OCI-LY3 (cell line): ENCODE measurements around the gene LMBR1.
A peak's percentile ranks its signal among the peaks of the same experiment; 100 is the strongest.

Experiments
- H2AFZ ChIP-seq: fragments of 200-600, 300-600 bp; shearing (Covaris generic); 2 replicates; pipeline ENCODE4 v1.6.0; 2014; ENCODE audit warnings: antibody characterized with exemption, low read depth, low read length
- H3K27ac ChIP-seq: fragments of 200-600, 300-600 bp; sonication (generic); 2 replicates; pipeline ENCODE4 v1.5.1; 2014; ENCODE audit warnings: mild to moderate bottlenecking, low read length, moderate library complexity, mixed read lengths
- H3K27me3 ChIP-seq: fragments of 200-600, 300-600 bp; sonication (generic); 2 replicates; pipeline ENCODE4 v1.6.1; 2014; ENCODE audit warnings: low read depth, low read length, mixed read lengths
- H3K36me3 ChIP-seq: fragments of 200-600, 300-600 bp; sonication (generic); replicated peaks from 2 replicates; pipeline ENCODE3; 2014; ENCODE audit warnings: low read depth, low read length, mixed read lengths
- H3K4me1 ChIP-seq: fragments of 300-600, 200-600 bp; sonication (generic); 2 replicates; pipeline ENCODE4 v1.6.1; 2014; ENCODE audit warnings: low read length, mixed read lengths
- H3K4me2 ChIP-seq: fragments of 200-600, 300-600 bp; sonication (generic); 2 replicates; pipeline ENCODE4 v1.6.1; 2014; ENCODE audit warnings: low read length, mixed read lengths
- H3K4me3 ChIP-seq: fragments of 300-600, 200-600 bp; sonication (generic); 2 replicates; pipeline ENCODE4 v1.5.1; 2014; ENCODE audit warnings: antibody characterized with exemption, mild to moderate bottlenecking, low read length, moderate library complexity
- H3K79me2 ChIP-seq: fragments of 300-600, 200-600 bp; shearing (Covaris generic); 2 replicates; pipeline ENCODE4 v1.6.1; 2014; ENCODE audit warnings: mild to moderate bottlenecking, low read length, mixed read lengths
- H3K9ac ChIP-seq: fragments of 300-600, 200-600 bp; shearing (Covaris generic); 2 replicates; pipeline ENCODE4 v1.6.0; 2014; ENCODE audit warnings: mild to moderate bottlenecking, low read length, moderate library complexity
- H3K9me3 ChIP-seq: fragments of 200-600, 300-600 bp; shearing (Covaris generic); 2 replicates; pipeline ENCODE4 v1.6.1; 2014; ENCODE audit warnings: low read length, mixed read lengths; ENCODE audit not compliant: insufficient read depth
- H4K20me1 ChIP-seq: fragments of 200-600, 300-600 bp; sonication (generic); 2 replicates; pipeline ENCODE4 v1.6.1; 2016; ENCODE audit warnings: low read length, mixed read lengths; ENCODE audit not compliant: insufficient read depth
- EZH2phosphoT487 ChIP-seq: fragments of 200-600 bp; shearing (Covaris generic); IDR thresholded peaks from 2 replicates; pipeline ENCODE4 v1.6.1; 2018; ENCODE audit warnings: antibody characterized with exemption, mixed run types, low read depth
- TF ChIP-seq, protein P1 (sequence below): fragments of 200-600, 300-600 bp; sonication (generic); IDR thresholded peaks from 2 replicates; pipeline ENCODE4 v1.5.1; 2014; ENCODE audit warnings: antibody characterized with exemption, low read length, low read depth

The LMBR1 gene

DNA sequence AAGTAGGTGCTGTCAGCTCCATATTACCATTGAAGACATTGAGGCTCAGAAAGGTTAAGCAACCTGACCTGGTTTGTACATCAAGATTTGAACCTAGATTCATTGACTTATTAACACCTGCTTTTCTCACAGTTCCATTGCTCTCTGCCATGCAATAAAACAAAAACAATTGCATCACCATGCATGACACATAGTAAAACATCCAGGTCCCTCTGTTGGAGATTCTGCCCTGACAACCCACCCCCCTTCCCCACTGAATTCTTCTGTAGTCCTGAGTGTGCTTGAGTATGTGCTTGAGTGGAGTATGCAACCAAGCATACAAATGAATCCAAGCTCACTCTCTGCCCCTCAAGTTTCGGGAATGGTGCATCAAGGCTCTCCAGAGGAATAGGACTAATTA lies 6.0 kb upstream of the LMBR1 start:
- Histone ChIP-seq H3K9me3 (no peaks in the 10 kb centered on the region), H3K79me2 (no peaks in the 10 kb centered on the region), H3K36me3 (no peaks in the 10 kb centered on the region), H4K20me1 (no peaks in the 10 kb centered on the region), H3K4me2 (no peak overlapping the region), H3K27me3 (no peaks in the 10 kb centered on the region), H3K9ac (no peak overlapping the region), H2AFZ (no peak overlapping the region), H3K27ac (no peak overlapping the region), H3K4me1 (peaks cover 28% of the 10 kb centered on the region), H3K4me3 (no peak overlapping the region)
- TF ChIP-seq, protein P1, sequence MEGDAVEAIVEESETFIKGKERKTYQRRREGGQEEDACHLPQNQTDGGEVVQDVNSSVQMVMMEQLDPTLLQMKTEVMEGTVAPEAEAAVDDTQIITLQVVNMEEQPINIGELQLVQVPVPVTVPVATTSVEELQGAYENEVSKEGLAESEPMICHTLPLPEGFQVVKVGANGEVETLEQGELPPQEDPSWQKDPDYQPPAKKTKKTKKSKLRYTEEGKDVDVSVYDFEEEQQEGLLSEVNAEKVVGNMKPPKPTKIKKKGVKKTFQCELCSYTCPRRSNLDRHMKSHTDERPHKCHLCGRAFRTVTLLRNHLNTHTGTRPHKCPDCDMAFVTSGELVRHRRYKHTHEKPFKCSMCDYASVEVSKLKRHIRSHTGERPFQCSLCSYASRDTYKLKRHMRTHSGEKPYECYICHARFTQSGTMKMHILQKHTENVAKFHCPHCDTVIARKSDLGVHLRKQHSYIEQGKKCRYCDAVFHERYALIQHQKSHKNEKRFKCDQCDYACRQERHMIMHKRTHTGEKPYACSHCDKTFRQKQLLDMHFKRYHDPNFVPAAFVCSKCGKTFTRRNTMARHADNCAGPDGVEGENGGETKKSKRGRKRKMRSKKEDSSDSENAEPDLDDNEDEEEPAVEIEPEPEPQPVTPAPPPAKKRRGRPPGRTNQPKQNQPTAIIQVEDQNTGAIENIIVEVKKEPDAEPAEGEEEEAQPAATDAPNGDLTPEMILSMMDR: no peak
- TF ChIP-seq EZH2phosphoT487: no peak

DNA sequence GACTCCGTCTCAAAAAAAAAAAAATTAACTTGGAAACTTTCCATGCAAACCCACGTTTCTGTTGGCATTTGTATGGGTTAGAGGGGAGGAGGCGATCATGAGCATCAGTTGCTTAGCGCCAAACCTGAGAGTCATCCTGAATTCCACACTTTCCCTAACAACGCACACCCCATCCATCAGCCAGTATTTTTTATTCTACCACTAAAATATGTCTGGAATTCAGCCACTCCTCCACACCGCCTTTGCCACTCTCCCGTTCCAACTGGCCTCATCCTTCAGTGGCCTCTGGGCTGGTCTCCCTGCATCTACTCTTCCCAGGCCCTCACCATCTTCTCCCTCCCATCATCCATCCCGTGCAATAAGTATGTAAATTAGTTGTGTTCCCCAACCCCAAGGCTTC lies 4.7 kb upstream of the LMBR1 start:
- no peaks in the 10 kb centered on the region for H3K27me3 ChIP-seq
- no peaks in the 10 kb centered on the region for H3K36me3 ChIP-seq
- H3K79me2 ChIP-seq: no peaks in the 10 kb centered on the region
- H3K9me3 ChIP-seq: no peaks in the 10 kb centered on the region
- H3K4me2 ChIP-seq: no peak overlapping the region
- H4K20me1 ChIP-seq: no peaks in the 10 kb centered on the region
- H3K4me1 ChIP-seq: peaks cover 28% of the 10 kb centered on the region
- H2AFZ ChIP-seq: no peak overlapping the region
- TF ChIP-seq, protein P1: no peak
- no peak for TF ChIP-seq EZH2phosphoT487
- H3K4me3 ChIP-seq: no peak overlapping the region
- H3K27ac ChIP-seq: no peak overlapping the region
- H3K9ac ChIP-seq: no peak overlapping the region

DNA sequence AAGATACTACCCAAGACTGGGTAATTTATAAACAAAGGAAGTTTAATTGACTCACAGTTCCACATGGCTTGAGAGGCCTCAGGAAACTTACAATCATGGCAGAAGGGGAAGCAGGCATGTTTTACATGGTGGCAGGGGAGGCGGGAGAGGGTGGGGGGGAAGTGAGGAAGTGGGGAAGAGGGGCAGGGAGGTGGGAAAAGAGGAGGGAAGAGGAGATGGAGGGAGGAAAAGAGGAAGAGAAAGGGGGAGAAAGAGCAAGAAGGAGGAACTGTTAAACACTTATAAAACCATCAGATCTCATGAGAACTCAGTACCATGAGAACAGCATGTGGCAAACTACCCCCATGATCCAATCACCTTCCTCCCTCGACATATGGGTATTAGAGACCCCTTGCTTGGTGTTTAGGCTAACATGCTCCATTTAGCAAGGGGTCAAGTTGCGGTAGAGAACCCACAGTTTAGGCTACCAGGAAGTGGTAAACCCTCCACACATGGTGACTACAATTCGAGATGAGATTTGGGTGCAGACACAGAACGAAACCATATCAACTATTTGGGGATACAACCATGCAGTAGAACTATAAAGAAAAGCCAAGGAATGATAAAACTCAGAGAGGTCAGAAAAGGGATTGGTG lies 3.5 kb upstream of the LMBR1 start:
- Histone ChIP-seq H3K36me3 (no peaks in the 10 kb centered on the region), H4K20me1 (no peaks in the 10 kb centered on the region; the same call in 1 of the 2 replicates), H2AFZ (peak overlapping the region; percentile 75), H3K27ac (no peak overlapping the region), H3K9me3 (no peaks in the 10 kb centered on the region), H3K9ac (no peak overlapping the region), H3K27me3 (no peaks in the 10 kb centered on the region), H3K4me2 (peak overlapping the region; percentile 43), H3K4me1 (peaks cover 31% of the 10 kb centered on the region), H3K79me2 (peaks cover 9% of the 10 kb centered on the region), H3K4me3 (no peak overlapping the region)
- TF ChIP-seq, protein P1: no peak
- no peak for TF ChIP-seq EZH2phosphoT487

DNA sequence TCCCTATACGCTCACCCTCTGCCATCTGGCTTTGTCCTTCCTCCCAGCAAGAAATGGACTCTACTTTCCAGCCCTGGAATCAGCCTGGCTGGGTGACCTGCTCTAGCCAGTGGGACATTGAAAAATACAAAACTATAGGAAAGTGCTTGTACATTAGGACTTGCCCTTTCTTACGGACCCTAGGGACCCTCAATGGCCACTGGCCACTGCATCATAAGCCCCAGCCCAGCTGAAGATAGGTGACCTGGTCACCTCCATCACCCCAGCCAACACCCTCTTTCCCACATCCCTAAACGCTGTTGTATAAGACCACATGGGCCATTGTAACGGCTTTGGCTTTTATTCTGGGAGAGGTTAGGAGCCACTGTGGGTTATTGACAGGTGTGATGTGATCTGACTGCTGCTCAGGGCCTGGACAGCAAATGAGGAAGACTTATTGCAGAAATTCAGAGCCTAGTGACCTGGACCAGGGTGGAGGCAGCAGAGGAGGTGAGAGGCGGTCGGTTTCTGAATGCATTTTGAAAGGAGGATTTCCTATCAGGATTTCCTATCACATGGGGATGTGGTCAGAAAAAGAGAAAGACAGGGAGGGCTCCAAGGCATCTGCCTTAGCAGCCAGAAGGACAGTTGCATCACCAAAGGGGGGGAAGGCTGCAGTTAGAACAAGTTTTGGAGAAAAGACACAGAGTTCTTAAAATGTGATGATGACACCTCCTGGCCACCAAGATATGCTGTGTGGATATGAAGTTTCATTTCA lies 2.2 kb upstream of the LMBR1 start:
- no peak overlapping the region for H3K27ac ChIP-seq
- H3K9ac ChIP-seq: no peak overlapping the region
- H3K27me3 ChIP-seq: no peaks in the 10 kb centered on the region
- H3K4me2 ChIP-seq: no peak overlapping the region
- H3K4me3 ChIP-seq: no peak overlapping the region
- H4K20me1 ChIP-seq: peaks cover 5% of the 10 kb centered on the region; the same call in 1 of the 2 replicates
- H3K79me2 ChIP-seq: peaks cover 21% of the 10 kb centered on the region
- no peaks in the 10 kb centered on the region for H3K36me3 ChIP-seq
- no peak for TF ChIP-seq EZH2phosphoT487
- TF ChIP-seq, protein P1: peak; percentile 37; the same call in 1 of the 2 replicates
- no peaks in the 10 kb centered on the region for H3K9me3 ChIP-seq
- peaks cover 34% of the 10 kb centered on the region for H3K4me1 ChIP-seq
- H2AFZ ChIP-seq: no peak overlapping the region
